ENCODE results near the gene DCXR. TPM values are rescaled to one million over a fixed set of nuclear protein-coding genes. Genes with fewer than 3 reads are reported as not detected.

DCXR gene
- total and polyA plus RNA-seq, 2 of the 13 experiments (the other 11 are each of a cell fraction or from before 2014, with no cell fraction given), result 287 to 311 TPM

DNA sequence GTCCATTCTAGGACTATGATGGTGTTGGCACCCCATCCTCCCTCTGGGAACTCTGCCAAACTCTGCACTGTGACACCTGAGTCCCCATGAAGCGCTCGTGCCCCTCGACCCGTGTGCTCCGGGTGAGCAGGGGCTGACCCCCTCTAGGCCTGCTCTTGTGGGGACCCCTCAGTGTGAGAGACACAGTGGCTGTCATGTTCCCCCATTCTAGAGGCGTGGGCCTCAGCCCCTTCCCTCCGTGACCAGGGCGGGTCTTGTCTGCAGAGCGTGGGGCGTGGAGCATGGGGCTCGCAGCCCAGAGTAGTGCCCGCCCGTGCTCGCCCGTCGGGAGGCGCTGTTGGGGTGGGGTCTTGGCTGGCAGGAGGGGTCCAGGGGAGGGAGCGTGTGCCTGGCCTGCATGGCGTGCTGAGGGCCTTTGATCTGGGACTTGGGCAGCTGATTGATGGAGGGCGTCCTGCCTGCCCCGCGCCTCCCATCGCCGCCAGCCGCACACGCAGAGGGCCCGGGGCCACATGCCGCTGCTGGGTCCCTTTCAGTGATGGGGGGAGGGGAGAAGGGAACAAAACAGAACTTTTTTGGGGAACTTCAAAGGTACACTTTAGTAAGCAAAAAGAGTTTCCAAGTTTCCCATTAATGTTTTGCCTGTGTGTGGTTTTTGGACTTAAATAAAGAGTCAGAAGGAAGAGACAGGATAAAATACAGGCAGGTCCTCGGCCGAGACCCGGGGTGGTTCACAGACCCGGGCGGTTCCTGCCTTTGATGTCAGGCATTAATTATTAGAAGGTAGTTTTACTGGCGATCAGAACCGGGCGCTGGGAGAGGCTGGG, 37.3 kb downstream of the DCXR start (continued):
- TF ChIP-seq, protein P1, sequence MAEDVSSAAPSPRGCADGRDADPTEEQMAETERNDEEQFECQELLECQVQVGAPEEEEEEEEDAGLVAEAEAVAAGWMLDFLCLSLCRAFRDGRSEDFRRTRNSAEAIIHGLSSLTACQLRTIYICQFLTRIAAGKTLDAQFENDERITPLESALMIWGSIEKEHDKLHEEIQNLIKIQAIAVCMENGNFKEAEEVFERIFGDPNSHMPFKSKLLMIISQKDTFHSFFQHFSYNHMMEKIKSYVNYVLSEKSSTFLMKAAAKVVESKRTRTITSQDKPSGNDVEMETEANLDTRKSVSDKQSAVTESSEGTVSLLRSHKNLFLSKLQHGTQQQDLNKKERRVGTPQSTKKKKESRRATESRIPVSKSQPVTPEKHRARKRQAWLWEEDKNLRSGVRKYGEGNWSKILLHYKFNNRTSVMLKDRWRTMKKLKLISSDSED (CRISPR knock-in tag; IDR thresholded peaks at IDR 0.05), result no peak
- TF ChIP-seq, protein P2, sequence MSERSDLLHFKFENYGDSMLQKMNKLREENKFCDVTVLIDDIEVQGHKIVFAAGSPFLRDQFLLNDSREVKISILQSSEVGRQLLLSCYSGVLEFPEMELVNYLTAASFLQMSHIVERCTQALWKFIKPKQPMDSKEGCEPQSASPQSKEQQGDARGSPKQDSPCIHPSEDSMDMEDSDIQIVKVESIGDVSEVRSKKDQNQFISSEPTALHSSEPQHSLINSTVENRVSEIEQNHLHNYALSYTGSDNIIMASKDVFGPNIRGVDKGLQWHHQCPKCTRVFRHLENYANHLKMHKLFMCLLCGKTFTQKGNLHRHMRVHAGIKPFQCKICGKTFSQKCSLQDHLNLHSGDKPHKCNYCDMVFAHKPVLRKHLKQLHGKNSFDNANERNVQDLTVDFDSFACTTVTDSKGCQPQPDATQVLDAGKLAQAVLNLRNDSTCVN (CRISPR knock-in tag; IDR thresholded peaks at IDR 0.05; ENCODE audit: borderline replicate concordance), result no peak; the same call in 1 of the 2 replicates
- TF ChIP-seq, protein P3, sequence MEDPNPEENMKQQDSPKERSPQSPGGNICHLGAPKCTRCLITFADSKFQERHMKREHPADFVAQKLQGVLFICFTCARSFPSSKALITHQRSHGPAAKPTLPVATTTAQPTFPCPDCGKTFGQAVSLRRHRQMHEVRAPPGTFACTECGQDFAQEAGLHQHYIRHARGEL (CRISPR knock-in tag; IDR thresholded peaks at IDR 0.05), result no peak
- TF ChIP-seq JUND (CRISPR knock-in tag; IDR thresholded peaks at IDR 0.05), result peak; percentile 74; the same call in 1 of the 2 replicates
- TF ChIP-seq ZNF331 (CRISPR knock-in tag; IDR thresholded peaks at IDR 0.05), result peak; percentile 17
- TF ChIP-seq ASH2L (IDR thresholded peaks at IDR 0.05; ENCODE audit: insufficient read length, low read depth, low read length), result peak; percentile 78
- TF ChIP-seq, protein P4, sequence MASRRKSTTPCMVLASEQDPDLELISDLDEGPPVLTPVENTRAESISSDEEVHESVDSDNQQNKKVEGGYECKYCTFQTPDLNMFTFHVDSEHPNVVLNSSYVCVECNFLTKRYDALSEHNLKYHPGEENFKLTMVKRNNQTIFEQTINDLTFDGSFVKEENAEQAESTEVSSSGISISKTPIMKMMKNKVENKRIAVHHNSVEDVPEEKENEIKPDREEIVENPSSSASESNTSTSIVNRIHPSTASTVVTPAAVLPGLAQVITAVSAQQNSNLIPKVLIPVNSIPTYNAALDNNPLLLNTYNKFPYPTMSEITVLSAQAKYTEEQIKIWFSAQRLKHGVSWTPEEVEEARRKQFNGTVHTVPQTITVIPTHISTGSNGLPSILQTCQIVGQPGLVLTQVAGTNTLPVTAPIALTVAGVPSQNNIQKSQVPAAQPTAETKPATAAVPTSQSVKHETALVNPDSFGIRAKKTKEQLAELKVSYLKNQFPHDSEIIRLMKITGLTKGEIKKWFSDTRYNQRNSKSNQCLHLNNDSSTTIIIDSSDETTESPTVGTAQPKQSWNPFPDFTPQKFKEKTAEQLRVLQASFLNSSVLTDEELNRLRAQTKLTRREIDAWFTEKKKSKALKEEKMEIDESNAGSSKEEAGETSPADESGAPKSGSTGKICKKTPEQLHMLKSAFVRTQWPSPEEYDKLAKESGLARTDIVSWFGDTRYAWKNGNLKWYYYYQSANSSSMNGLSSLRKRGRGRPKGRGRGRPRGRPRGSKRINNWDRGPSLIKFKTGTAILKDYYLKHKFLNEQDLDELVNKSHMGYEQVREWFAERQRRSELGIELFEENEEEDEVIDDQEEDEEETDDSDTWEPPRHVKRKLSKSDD (CRISPR knock-in tag; IDR thresholded peaks at IDR 0.05; ENCODE audit: low read depth), result 0 out of 2 replicates have a peak, but pooled peaks have one; percentile 41
- no peak for TF ChIP-seq SP1 (IDR thresholded peaks at IDR 0.05)
- peak; percentile 62; the same call in 1 of the 2 replicates for TF ChIP-seq SP1 (CRISPR knock-in tag; IDR thresholded peaks at IDR 0.05)
- peak; percentile 96 for TF ChIP-seq SSRP1 (CRISPR knock-in tag; IDR thresholded peaks at IDR 0.05)
- 0 out of 2 replicates have a peak, but pooled peaks have one; percentile 40 for TF ChIP-seq MYNN (CRISPR knock-in tag; IDR thresholded peaks at IDR 0.05; ENCODE audit: low read depth)
- TF ChIP-seq ZNF788 (CRISPR knock-in tag; IDR thresholded peaks at IDR 0.05; ENCODE audit: borderline replicate concordance), result peak; percentile 28; the same call in 1 of the 2 replicates
- TF ChIP-seq ELF3 (CRISPR knock-in tag; IDR thresholded peaks at IDR 0.05), result peak; percentile 27; the same call in 1 of the 2 replicates
- TF ChIP-seq ZNF33A (CRISPR knock-in tag; IDR thresholded peaks at IDR 0.05; ENCODE audit: borderline replicate concordance), result 0 out of 2 replicates have a peak, but pooled peaks have one; percentile 27
- TF ChIP-seq, protein P5, sequence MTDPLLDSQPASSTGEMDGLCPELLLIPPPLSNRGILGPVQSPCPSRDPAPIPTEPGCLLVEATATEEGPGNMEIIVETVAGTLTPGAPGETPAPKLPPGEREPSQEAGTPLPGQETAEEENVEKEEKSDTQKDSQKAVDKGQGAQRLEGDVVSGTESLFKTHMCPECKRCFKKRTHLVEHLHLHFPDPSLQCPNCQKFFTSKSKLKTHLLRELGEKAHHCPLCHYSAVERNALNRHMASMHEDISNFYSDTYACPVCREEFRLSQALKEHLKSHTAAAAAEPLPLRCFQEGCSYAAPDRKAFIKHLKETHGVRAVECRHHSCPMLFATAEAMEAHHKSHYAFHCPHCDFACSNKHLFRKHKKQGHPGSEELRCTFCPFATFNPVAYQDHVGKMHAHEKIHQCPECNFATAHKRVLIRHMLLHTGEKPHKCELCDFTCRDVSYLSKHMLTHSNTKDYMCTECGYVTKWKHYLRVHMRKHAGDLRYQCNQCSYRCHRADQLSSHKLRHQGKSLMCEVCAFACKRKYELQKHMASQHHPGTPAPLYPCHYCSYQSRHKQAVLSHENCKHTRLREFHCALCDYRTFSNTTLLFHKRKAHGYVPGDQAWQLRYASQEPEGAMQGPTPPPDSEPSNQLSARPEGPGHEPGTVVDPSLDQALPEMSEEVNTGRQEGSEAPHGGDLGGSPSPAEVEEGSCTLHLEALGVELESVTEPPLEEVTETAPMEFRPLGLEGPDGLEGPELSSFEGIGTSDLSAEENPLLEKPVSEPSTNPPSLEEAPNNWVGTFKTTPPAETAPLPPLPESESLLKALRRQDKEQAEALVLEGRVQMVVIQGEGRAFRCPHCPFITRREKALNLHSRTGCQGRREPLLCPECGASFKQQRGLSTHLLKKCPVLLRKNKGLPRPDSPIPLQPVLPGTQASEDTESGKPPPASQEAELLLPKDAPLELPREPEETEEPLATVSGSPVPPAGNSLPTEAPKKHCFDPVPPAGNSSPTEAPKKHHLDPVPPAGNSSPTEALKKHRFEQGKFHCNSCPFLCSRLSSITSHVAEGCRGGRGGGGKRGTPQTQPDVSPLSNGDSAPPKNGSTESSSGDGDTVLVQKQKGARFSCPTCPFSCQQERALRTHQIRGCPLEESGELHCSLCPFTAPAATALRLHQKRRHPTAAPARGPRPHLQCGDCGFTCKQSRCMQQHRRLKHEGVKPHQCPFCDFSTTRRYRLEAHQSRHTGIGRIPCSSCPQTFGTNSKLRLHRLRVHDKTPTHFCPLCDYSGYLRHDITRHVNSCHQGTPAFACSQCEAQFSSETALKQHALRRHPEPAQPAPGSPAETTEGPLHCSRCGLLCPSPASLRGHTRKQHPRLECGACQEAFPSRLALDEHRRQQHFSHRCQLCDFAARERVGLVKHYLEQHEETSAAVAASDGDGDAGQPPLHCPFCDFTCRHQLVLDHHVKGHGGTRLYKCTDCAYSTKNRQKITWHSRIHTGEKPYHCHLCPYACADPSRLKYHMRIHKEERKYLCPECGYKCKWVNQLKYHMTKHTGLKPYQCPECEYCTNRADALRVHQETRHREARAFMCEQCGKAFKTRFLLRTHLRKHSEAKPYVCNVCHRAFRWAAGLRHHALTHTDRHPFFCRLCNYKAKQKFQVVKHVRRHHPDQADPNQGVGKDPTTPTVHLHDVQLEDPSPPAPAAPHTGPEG (CRISPR knock-in tag; IDR thresholded peaks at IDR 0.05), result no peak; the same call in 1 of the 2 replicates
